HG03196 (cell line): ENCODE results near the gene HAS3.

Experiments
- ATAC-seq: cut with Tn5 transposase; IDR thresholded peaks from one replicate; pipeline ENCODE4 v1.9.1; 2021; ENCODE audit not compliant: unreplicated experiment

Gene HAS3

GRCh38 chr16:69089091-69089910, 16.2 kb upstream of the HAS3 start:
- no peak for ATAC-seq

GRCh38 chr16:69093974-69094373, 11.5 kb upstream of the HAS3 start:
- ATAC-seq = no peak

- no peak for ATAC-seq
These were observed 11.0 kb upstream of the HAS3 start for GRCh38 chr16:69094501-69094900.

- ATAC-seq = no peak
These were observed 10.3 kb upstream of the HAS3 start for GRCh38 chr16:69095193-69095592.

- ATAC-seq = no peak
These were observed 5.3 kb upstream of the HAS3 start for GRCh38 chr16:69100071-69100691.

GRCh38 chr16:69106491-69107315, 1.2 kb downstream of the HAS3 start:
- ATAC-seq = no peak

GRCh38 chr16:69107316-69107962, 2.0 kb downstream of the HAS3 start:
- ATAC-seq = no peak

- no peak for ATAC-seq
These were observed 2.8 kb downstream of the HAS3 start for GRCh38 chr16:69108064-69108904.

GRCh38 chr16:69108905-69109252, 3.4 kb downstream of the HAS3 start:
- ATAC-seq = no peak

GRCh38 chr16:69109486-69110270, 4.2 kb downstream of the HAS3 start:
- no peak for ATAC-seq

GRCh38 chr16:69110406-69110805, 5.0 kb downstream of the HAS3 start:
- no peak for ATAC-seq

GRCh38 chr16:69111216-69111875, 5.9 kb downstream of the HAS3 start:
- no peak for ATAC-seq

GRCh38 chr16:69111876-69112230, 6.4 kb downstream of the HAS3 start:
- ATAC-seq = no peak

GRCh38 chr16:69112285-69113129, 7.1 kb downstream of the HAS3 start:
- no peak for ATAC-seq

- no peak for ATAC-seq
These were observed 7.8 kb downstream of the HAS3 start for GRCh38 chr16:69113216-69113615.

- no peak for ATAC-seq
These were observed 9.0 kb downstream of the HAS3 start for GRCh38 chr16:69114346-69114975.

- no peak for ATAC-seq
These were observed 9.5 kb downstream of the HAS3 start for GRCh38 chr16:69114976-69115355.

- no peak for ATAC-seq
These were observed 9.9 kb downstream of the HAS3 start for GRCh38 chr16:69115361-69115760.
